ENCODE results near the gene CUL9. TPM values are rescaled to one million over a fixed set of nuclear protein-coding genes. Genes with fewer than 3 reads are reported as not detected.
A peak's percentile ranks its signal among the peaks of the same experiment; 100 is the strongest.

CUL9 gene
- total RNA-seq, 1 donor from 2014 or later = 14.1 TPM

DNA sequence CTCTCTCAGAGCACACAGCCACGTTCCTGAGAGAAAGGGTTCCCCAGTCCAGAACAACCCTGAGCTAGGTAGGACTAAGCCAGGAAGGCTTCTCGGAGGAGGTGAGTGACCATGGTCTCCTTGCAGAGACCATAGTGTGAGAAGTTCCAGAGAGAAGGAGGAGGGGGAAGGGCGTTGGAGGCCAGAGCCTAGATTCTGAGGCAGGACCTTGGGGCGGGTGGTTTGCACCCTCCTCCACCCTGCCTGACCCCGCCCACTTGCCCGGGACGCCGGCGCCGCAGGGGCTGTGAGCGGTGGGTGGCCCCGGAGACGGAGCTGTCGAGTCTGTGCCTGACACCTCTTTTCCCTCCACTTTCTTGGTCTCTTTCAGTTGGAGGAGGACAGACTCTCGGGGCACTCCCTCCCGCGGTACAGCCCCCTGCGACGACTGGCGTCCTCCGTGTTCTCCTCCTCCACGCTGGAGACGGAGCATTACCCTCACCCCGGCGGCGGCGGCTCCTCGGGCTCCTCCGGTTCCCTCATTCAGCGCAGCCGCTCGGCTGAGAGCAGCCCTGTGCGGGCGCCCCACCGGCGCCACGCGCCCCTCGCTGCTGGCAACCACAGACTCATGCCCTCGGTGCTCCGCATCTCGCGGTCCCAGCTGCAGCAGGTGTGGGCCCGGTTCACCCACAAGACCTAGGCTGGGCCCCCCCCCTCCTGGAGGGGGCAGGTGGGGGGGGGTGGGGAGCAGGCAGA is 87.4 kb downstream of the CUL9 start:
- H3K79me2 ChIP-seq (ENCODE audit: low read depth) = no peaks in the 10 kb centered on the region
- no peak overlapping the region for H3K4me3 Mint-ChIP-seq
- peaks cover 43% of the 10 kb centered on the region for H3K4me1 Mint-ChIP-seq
- TF ChIP-seq, protein P1, sequence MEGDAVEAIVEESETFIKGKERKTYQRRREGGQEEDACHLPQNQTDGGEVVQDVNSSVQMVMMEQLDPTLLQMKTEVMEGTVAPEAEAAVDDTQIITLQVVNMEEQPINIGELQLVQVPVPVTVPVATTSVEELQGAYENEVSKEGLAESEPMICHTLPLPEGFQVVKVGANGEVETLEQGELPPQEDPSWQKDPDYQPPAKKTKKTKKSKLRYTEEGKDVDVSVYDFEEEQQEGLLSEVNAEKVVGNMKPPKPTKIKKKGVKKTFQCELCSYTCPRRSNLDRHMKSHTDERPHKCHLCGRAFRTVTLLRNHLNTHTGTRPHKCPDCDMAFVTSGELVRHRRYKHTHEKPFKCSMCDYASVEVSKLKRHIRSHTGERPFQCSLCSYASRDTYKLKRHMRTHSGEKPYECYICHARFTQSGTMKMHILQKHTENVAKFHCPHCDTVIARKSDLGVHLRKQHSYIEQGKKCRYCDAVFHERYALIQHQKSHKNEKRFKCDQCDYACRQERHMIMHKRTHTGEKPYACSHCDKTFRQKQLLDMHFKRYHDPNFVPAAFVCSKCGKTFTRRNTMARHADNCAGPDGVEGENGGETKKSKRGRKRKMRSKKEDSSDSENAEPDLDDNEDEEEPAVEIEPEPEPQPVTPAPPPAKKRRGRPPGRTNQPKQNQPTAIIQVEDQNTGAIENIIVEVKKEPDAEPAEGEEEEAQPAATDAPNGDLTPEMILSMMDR (IDR thresholded peaks at IDR 0.05) = no peak
- no peak for TF ChIP-seq EZH2phosphoT487 (IDR thresholded peaks at IDR 0.05)
- no peak for TF ChIP-seq EZH2 (IDR thresholded peaks at IDR 0.05)
- peaks cover 2% of the 10 kb centered on the region for H3K36me3 Mint-ChIP-seq
- H2AFZ ChIP-seq (replicated peaks) = peak overlapping the region; percentile 57
- no peaks in the 10 kb centered on the region for H3K9me3 Mint-ChIP-seq
- H3K4me2 ChIP-seq = peak overlapping the region; percentile 71
- H3K27me3 Mint-ChIP-seq (ENCODE audit: insufficient read depth, low read depth) = peaks cover 35% of the 10 kb centered on the region
- no peak overlapping the region for H3K27ac Mint-ChIP-seq
- no peak overlapping the region for H3K9ac ChIP-seq
- no peaks in the 10 kb centered on the region for H3K36me3 ChIP-seq
- peak overlapping the region; percentile 22 for H3K4me3 ChIP-seq
- no peak overlapping the region for H3K27ac ChIP-seq
- H3K9me3 ChIP-seq (ENCODE audit: low read depth) = no peaks in the 10 kb centered on the region
- H3K4me1 ChIP-seq = peaks cover 17% of the 10 kb centered on the region
- H4K20me1 ChIP-seq (ENCODE audit: low read depth) = no peaks in the 10 kb centered on the region
- peak; percentile 48 for DNase-seq (ENCODE audit: low spot score)
- H3F3A ChIP-seq (ENCODE audit: low read depth) = peaks cover 10% of the 10 kb centered on the region
- H3K27me3 ChIP-seq = peaks cover 51% of the 10 kb centered on the region

- peak overlapping the region; percentile 50 for H3K4me3 Mint-ChIP-seq
- peaks cover 2% of the 10 kb centered on the region for H3K36me3 Mint-ChIP-seq
- peaks cover 22% of the 10 kb centered on the region for H3F3A ChIP-seq (ENCODE audit: low read depth)
- no peak overlapping the region for H3K27ac Mint-ChIP-seq
- no peaks in the 10 kb centered on the region for H3K79me2 ChIP-seq (ENCODE audit: low read depth)
- H3K9me3 ChIP-seq (ENCODE audit: low read depth) = no peaks in the 10 kb centered on the region
- H3K27me3 Mint-ChIP-seq (ENCODE audit: insufficient read depth, low read depth) = peaks cover 45% of the 10 kb centered on the region
- no peak for DNase-seq (ENCODE audit: low spot score)
- peaks cover 69% of the 10 kb centered on the region for H3K27me3 ChIP-seq
- no peaks in the 10 kb centered on the region for H4K20me1 ChIP-seq (ENCODE audit: low read depth)
- H3K27ac ChIP-seq = no peak overlapping the region
- no peak overlapping the region for H3K4me2 ChIP-seq
- TF ChIP-seq EZH2phosphoT487 (IDR thresholded peaks at IDR 0.05) = no peak
- no peak for TF ChIP-seq EZH2 (IDR thresholded peaks at IDR 0.05)
- TF ChIP-seq, protein P1 (IDR thresholded peaks at IDR 0.05) = no peak
- H3K36me3 ChIP-seq = no peaks in the 10 kb centered on the region
- H3K4me3 ChIP-seq = no peak overlapping the region
- no peak overlapping the region for H2AFZ ChIP-seq (replicated peaks)
- no peak overlapping the region for H3K9ac ChIP-seq
- peaks cover 31% of the 10 kb centered on the region for H3K4me1 ChIP-seq
- no peaks in the 10 kb centered on the region for H3K9me3 Mint-ChIP-seq
- H3K4me1 Mint-ChIP-seq = peaks cover 47% of the 10 kb centered on the region
These were observed 89.3 kb downstream of the CUL9 start for GRCh38 chr6:43271103-43271815.

DNA sequence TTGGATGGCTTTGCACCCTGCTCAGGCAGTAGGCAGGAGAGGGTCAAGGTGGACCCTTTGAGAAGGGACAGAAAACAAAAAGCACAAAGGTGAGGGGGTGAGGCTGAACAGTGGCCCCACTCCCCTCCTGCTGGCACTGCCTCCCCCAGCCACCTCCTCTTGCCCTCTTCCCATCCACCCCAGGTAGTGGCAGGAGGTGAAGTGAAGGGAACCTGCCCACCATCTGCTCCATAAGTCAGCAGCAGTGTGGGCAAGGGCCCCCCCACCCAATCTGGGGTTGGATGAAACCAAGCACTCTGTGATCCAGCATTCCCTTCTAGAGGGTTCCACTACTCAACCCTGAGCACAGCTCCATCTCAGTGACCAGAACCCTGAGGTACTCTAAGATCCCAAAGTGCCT is 89.9 kb downstream of the CUL9 start:
- Histone ChIP-seq H3K9me3 (ENCODE audit: low read depth) (no peaks in the 10 kb centered on the region), H3F3A (ENCODE audit: low read depth) (peaks cover 27% of the 10 kb centered on the region), H3K4me3 (no peak overlapping the region), H3K4me1 (peaks cover 37% of the 10 kb centered on the region), H3K9ac (no peak overlapping the region), H3K27ac (no peak overlapping the region), H3K36me3 (no peaks in the 10 kb centered on the region), H3K4me2 (no peak overlapping the region), H2AFZ (replicated peaks) (no peak overlapping the region), H3K27me3 (peaks cover 70% of the 10 kb centered on the region), H4K20me1 (ENCODE audit: low read depth) (no peaks in the 10 kb centered on the region), H3K79me2 (ENCODE audit: low read depth) (no peaks in the 10 kb centered on the region)
- no peaks in the 10 kb centered on the region for H3K9me3 Mint-ChIP-seq
- H3K27ac Mint-ChIP-seq = no peak overlapping the region
- no peak for TF ChIP-seq EZH2phosphoT487 (IDR thresholded peaks at IDR 0.05)
- TF ChIP-seq EZH2 (IDR thresholded peaks at IDR 0.05) = no peak
- TF ChIP-seq, protein P1 (IDR thresholded peaks at IDR 0.05) = no peak
- peaks cover 41% of the 10 kb centered on the region for H3K27me3 Mint-ChIP-seq (ENCODE audit: insufficient read depth, low read depth)
- H3K4me3 Mint-ChIP-seq = no peak overlapping the region
- H3K4me1 Mint-ChIP-seq = peaks cover 49% of the 10 kb centered on the region
- peaks cover 2% of the 10 kb centered on the region for H3K36me3 Mint-ChIP-seq
- DNase-seq (ENCODE audit: low spot score) = no peak

Measured in neural progenitor cell (in vitro differentiated cells).